Measurements from ENCODE around the gene PCSK1N. TPM values are rescaled to one million over a fixed set of nuclear protein-coding genes. Genes with fewer than 3 reads are reported as not detected.
"Not testable (repeated sequence)": the region's sequence is repeated elsewhere in the genome, so short reads cannot be mapped to it uniquely, and the experiment has no call there.

PCSK1N gene
- total and polyA plus RNA-seq, 4 donors: 61.4 to 566 (median 286) TPM

- DNase-seq (ENCODE audit: low read depth in 4 of 6, low spot score in 6 of 6): no peak
- no peaks in the 10 kb centered on the region for H3K27me3 ChIP-seq (ENCODE audit: control insufficient read depth, insufficient read depth, low read length)
- H3K27ac ChIP-seq (ENCODE audit: low read depth, low read length): no peak within 1 kb of the TSS
- WGBS (ENCODE audit: insufficient coverage): 48% methylated on average over 66 of the region's 67 CpGs
- H3K4me1 ChIP-seq (ENCODE audit: control insufficient read depth, insufficient read depth, low read length): peaks cover under 1% of the 10 kb centered on the region
- peaks cover 2% of the 10 kb centered on the region for H3K9me3 ChIP-seq (ENCODE audit: control insufficient read depth, insufficient read depth, low read length)
- H3K4me3 ChIP-seq (ENCODE audit: low read depth, low read length): no peak within 1 kb of the TSS
- peaks cover 55% of the 10 kb centered on the region for H3K36me3 ChIP-seq (ENCODE audit: control insufficient read depth, insufficient read depth, low read length)
Measured at GRCh38 chrX:48826135-48826875, 9.1 kb downstream of the PCSK1N start, which contains the start of gene ERAS. Gene ERAS, plus strand, starts transcription at chrX:48826513. Its CDS starts 2,611 bp downstream, at chrX:48829124.

- WGBS (ENCODE audit: insufficient coverage): 66% methylated on average over 3 of the region's 8 CpGs
Measured at GRCh38 chrX:48824066-48824465, 11.3 kb downstream of the PCSK1N start.

GRCh38 chrX:48823053-48823452 lies 12.4 kb downstream of the PCSK1N start:
- Histone ChIP-seq H3K27ac (ENCODE audit: low read depth, low read length) (no peak overlapping the region), H3K4me3 (ENCODE audit: low read depth, low read length) (no peak overlapping the region), H3K27me3 (ENCODE audit: control insufficient read depth, insufficient read depth, low read length) (no peaks in the 10 kb centered on the region), H3K9me3 (ENCODE audit: control insufficient read depth, insufficient read depth, low read length) (peaks cover 2% of the 10 kb centered on the region), H3K36me3 (ENCODE audit: control insufficient read depth, insufficient read depth, low read length) (peaks cover 50% of the 10 kb centered on the region), H3K4me1 (ENCODE audit: control insufficient read depth, insufficient read depth, low read length) (no peaks in the 10 kb centered on the region)
- WGBS (ENCODE audit: insufficient coverage): 52% methylated on average over 6 of the region's 6 CpGs
- peak in 1 of 6 donors; percentile 47 for DNase-seq (ENCODE audit: low read depth in 4 of 6, low spot score in 6 of 6)

More at GRCh38 chrX:48824066-48824465, 11.3 kb downstream of the PCSK1N start:
- DNase-seq (ENCODE audit: low read depth in 4 of 6, low spot score in 6 of 6): no peak
- Histone ChIP-seq H3K36me3 (ENCODE audit: control insufficient read depth, insufficient read depth, low read length) (peaks cover 47% of the 10 kb centered on the region), H3K9me3 (ENCODE audit: control insufficient read depth, insufficient read depth, low read length) (peaks cover 2% of the 10 kb centered on the region), H3K4me3 (ENCODE audit: low read depth, low read length) (no peak overlapping the region), H3K27me3 (ENCODE audit: control insufficient read depth, insufficient read depth, low read length) (no peaks in the 10 kb centered on the region), H3K27ac (ENCODE audit: low read depth, low read length) (no peak overlapping the region), H3K4me1 (ENCODE audit: control insufficient read depth, insufficient read depth, low read length) (no peaks in the 10 kb centered on the region)

GRCh38 chrX:48819394-48819793 lies 16.0 kb downstream of the PCSK1N start:
- H3K27me3 ChIP-seq (ENCODE audit: control insufficient read depth, insufficient read depth, low read length); H3K4me1 ChIP-seq (ENCODE audit: control insufficient read depth, insufficient read depth, low read length); H3K4me3 ChIP-seq (ENCODE audit: low read depth, low read length); DNase-seq (ENCODE audit: low read depth in 4 of 6, low spot score in 6 of 6); H3K27ac ChIP-seq (ENCODE audit: low read depth, low read length); H3K9me3 ChIP-seq (ENCODE audit: control insufficient read depth, insufficient read depth, low read length): not testable (repeated sequence)
- 82% methylated on average over 3 of the region's 9 CpGs for WGBS (ENCODE audit: insufficient coverage)
- peaks cover 66% of the 10 kb centered on the region for H3K36me3 ChIP-seq (ENCODE audit: control insufficient read depth, insufficient read depth, low read length)

GRCh38 chrX:48818866-48819265 lies 16.5 kb downstream of the PCSK1N start:
- Histone ChIP-seq H3K4me1 (ENCODE audit: control insufficient read depth, insufficient read depth, low read length) (no peaks in the 10 kb centered on the region), H3K27ac (ENCODE audit: low read depth, low read length) (no peak overlapping the region), H3K9me3 (ENCODE audit: control insufficient read depth, insufficient read depth, low read length) (no peaks in the 10 kb centered on the region), H3K36me3 (ENCODE audit: control insufficient read depth, insufficient read depth, low read length) (peaks cover 62% of the 10 kb centered on the region), H3K4me3 (ENCODE audit: low read depth, low read length) (no peak overlapping the region), H3K27me3 (ENCODE audit: control insufficient read depth, insufficient read depth, low read length) (no peaks in the 10 kb centered on the region)
- WGBS (ENCODE audit: insufficient coverage): 80% methylated on average over 4 of the region's 4 CpGs
- no peak for DNase-seq (ENCODE audit: low read depth in 4 of 6, low spot score in 6 of 6)

- H3K27ac ChIP-seq (ENCODE audit: low read depth, low read length): no peak overlapping the region
- no peaks in the 10 kb centered on the region for H3K9me3 ChIP-seq (ENCODE audit: control insufficient read depth, insufficient read depth, low read length)
- no peaks in the 10 kb centered on the region for H3K4me1 ChIP-seq (ENCODE audit: control insufficient read depth, insufficient read depth, low read length)
- 86% methylated on average over 16 of the region's 16 CpGs for WGBS (ENCODE audit: insufficient coverage)
- peaks cover 58% of the 10 kb centered on the region for H3K36me3 ChIP-seq (ENCODE audit: control insufficient read depth, insufficient read depth, low read length)
- no peaks in the 10 kb centered on the region for H3K27me3 ChIP-seq (ENCODE audit: control insufficient read depth, insufficient read depth, low read length)
- DNase-seq (ENCODE audit: low read depth in 4 of 6, low spot score in 6 of 6): no peak
- no peak overlapping the region for H3K4me3 ChIP-seq (ENCODE audit: low read depth, low read length)
Measured at GRCh38 chrX:48818098-48818497, 17.3 kb downstream of the PCSK1N start.

- H3K27me3 ChIP-seq (ENCODE audit: control insufficient read depth, insufficient read depth, low read length): no peaks in the 10 kb centered on the region
- no peak overlapping the region for H3K4me3 ChIP-seq (ENCODE audit: low read depth, low read length)
- DNase-seq (ENCODE audit: low read depth in 4 of 6, low spot score in 6 of 6): no peak
- 85% methylated on average over 16 of the region's 18 CpGs for WGBS (ENCODE audit: insufficient coverage)
- no peak overlapping the region for H3K27ac ChIP-seq (ENCODE audit: low read depth, low read length)
- H3K4me1 ChIP-seq (ENCODE audit: control insufficient read depth, insufficient read depth, low read length): no peaks in the 10 kb centered on the region
- no peaks in the 10 kb centered on the region for H3K9me3 ChIP-seq (ENCODE audit: control insufficient read depth, insufficient read depth, low read length)
- H3K36me3 ChIP-seq (ENCODE audit: control insufficient read depth, insufficient read depth, low read length): peaks cover 46% of the 10 kb centered on the region
Measured at GRCh38 chrX:48816014-48816810, 19.2 kb downstream of the PCSK1N start.

GRCh38 chrX:48815266-48815665 lies 20.1 kb downstream of the PCSK1N start:
- Histone ChIP-seq H3K27me3 (ENCODE audit: control insufficient read depth, insufficient read depth, low read length) (no peaks in the 10 kb centered on the region), H3K4me1 (ENCODE audit: control insufficient read depth, insufficient read depth, low read length) (no peaks in the 10 kb centered on the region), H3K36me3 (ENCODE audit: control insufficient read depth, insufficient read depth, low read length) (peaks cover 45% of the 10 kb centered on the region), H3K9me3 (ENCODE audit: control insufficient read depth, insufficient read depth, low read length) (no peaks in the 10 kb centered on the region), H3K4me3 (ENCODE audit: low read depth, low read length) (no peak overlapping the region), H3K27ac (ENCODE audit: low read depth, low read length) (no peak overlapping the region)
- DNase-seq (ENCODE audit: low read depth in 4 of 6, low spot score in 6 of 6): no peak
- 86% methylated on average over 4 of the region's 8 CpGs for WGBS (ENCODE audit: insufficient coverage)

- Histone ChIP-seq H3K36me3 (ENCODE audit: control insufficient read depth, insufficient read depth, low read length) (peaks cover 41% of the 10 kb centered on the region), H3K4me1 (ENCODE audit: control insufficient read depth, insufficient read depth, low read length) (no peaks in the 10 kb centered on the region)
- WGBS (ENCODE audit: insufficient coverage): 87% methylated on average over 8 of the region's 8 CpGs
Measured at GRCh38 chrX:48814722-48815121, 20.7 kb downstream of the PCSK1N start.

More at GRCh38 chrX:48814722-48815121, 20.7 kb downstream of the PCSK1N start:
- no peaks in the 10 kb centered on the region for H3K27me3 ChIP-seq (ENCODE audit: control insufficient read depth, insufficient read depth, low read length)
- H3K27ac ChIP-seq (ENCODE audit: low read depth, low read length): no peak overlapping the region
- no peak for DNase-seq (ENCODE audit: low read depth in 4 of 6, low spot score in 6 of 6)
- no peak overlapping the region for H3K4me3 ChIP-seq (ENCODE audit: low read depth, low read length)
- no peaks in the 10 kb centered on the region for H3K9me3 ChIP-seq (ENCODE audit: control insufficient read depth, insufficient read depth, low read length)

Data from spinal cord (tissue), 10 donors.